HG03460 (cell line): ENCODE results near the gene CP.

Source experiments
- ATAC-seq: cut with Tn5 transposase; IDR thresholded peaks from one replicate; pipeline ENCODE4 v1.9.1; 2021; ENCODE audit not compliant: unreplicated experiment

CP gene

DNA sequence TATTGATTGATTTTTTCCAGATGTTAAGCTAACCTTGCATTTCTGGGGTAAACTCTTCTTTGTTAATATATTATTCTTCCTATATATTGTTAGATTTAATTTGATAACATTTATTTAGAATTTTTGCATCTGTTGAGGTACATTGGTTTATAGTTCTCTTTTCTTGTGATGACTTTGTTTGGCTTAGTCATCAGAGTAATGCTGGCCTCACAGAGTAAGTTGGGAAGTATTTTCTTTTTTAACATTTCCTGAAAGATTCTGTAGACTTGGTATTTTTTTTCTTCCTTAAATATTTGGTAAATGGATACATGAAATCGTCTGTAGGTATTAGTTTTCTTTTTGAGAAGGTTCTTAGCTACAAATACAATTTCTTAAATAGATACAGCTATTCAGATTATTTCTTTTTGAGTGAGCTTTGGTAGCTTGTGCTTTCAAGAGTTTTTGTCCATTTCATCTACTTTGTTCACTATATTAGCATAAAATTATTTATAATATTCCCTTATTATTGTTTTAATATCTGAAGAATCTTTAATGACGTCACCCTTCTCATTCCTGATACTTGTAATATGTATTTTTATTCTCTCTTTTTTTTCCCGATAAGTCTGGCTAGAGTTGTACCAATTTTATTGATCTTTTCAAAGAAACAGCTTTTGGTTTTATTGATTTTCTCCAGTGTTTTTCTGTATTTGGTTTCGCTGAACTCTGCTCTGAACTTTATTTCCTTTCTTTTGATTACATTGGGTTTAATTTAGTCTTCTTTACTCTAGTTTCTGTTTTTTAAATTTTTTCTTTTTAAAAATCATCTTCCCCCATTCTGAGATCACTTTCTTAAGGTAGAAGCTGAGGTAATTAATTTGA, 98.7 kb downstream of the CP start:
- ATAC-seq: no peak
